ENCODE data around the gene AHCTF1.
"Not testable (repeated sequence)": the region's sequence is repeated elsewhere in the genome, so short reads cannot be mapped to it uniquely, and the experiment has no call there.

AHCTF1 gene

GRCh38 chr1:246837418-246838117 is 94.2 kb downstream of the AHCTF1 start:
- no peak for DNase-seq (ENCODE audit: low read depth in 3 of 3, low spot score in 1 of 3)

- DNase-seq (ENCODE audit: low read depth in 3 of 3, low spot score in 1 of 3) = no peak
Measured at GRCh38 chr1:246836209-246836966, 95.4 kb downstream of the AHCTF1 start.

- DNase-seq (ENCODE audit: low read depth in 3 of 3, low spot score in 1 of 3) = no peak
Measured at GRCh38 chr1:246831543-246831942, 100.2 kb downstream of the AHCTF1 start.

- DNase-seq (ENCODE audit: low read depth in 3 of 3, low spot score in 1 of 3) = no peak
Measured at GRCh38 chr1:246828818-246829217, 102.9 kb downstream of the AHCTF1 start.

- no peak for DNase-seq (ENCODE audit: low read depth in 3 of 3, low spot score in 1 of 3)
Measured at GRCh38 chr1:246827396-246827795, 104.4 kb downstream of the AHCTF1 start.

GRCh38 chr1:246825557-246826175 is 106.1 kb downstream of the AHCTF1 start:
- DNase-seq (ENCODE audit: low read depth in 3 of 3, low spot score in 1 of 3) = no peak

- no peak for DNase-seq (ENCODE audit: low read depth in 3 of 3, low spot score in 1 of 3)
Measured at GRCh38 chr1:246824541-246824940, 107.2 kb downstream of the AHCTF1 start.

- not testable (repeated sequence) for DNase-seq (ENCODE audit: low read depth in 3 of 3, low spot score in 1 of 3)
Measured at GRCh38 chr1:246822154-246822553, 109.6 kb downstream of the AHCTF1 start.

- no peak for DNase-seq (ENCODE audit: low read depth in 3 of 3, low spot score in 1 of 3)
Measured at GRCh38 chr1:246820666-246821065, 111.1 kb downstream of the AHCTF1 start.

- not testable (repeated sequence) for DNase-seq (ENCODE audit: low read depth in 3 of 3, low spot score in 1 of 3)
Measured at GRCh38 chr1:246817778-246818177, 114.0 kb downstream of the AHCTF1 start.

- DNase-seq (ENCODE audit: low read depth in 3 of 3, low spot score in 1 of 3) = no peak
Measured at GRCh38 chr1:246815693-246816270, 116.0 kb downstream of the AHCTF1 start.

GRCh38 chr1:246814890-246815289 is 116.9 kb downstream of the AHCTF1 start:
- DNase-seq (ENCODE audit: low read depth in 3 of 3, low spot score in 1 of 3) = no peak

GRCh38 chr1:246813325-246813724 is 118.4 kb downstream of the AHCTF1 start:
- DNase-seq (ENCODE audit: low read depth in 3 of 3, low spot score in 1 of 3) = not testable (repeated sequence)

GRCh38 chr1:246811985-246812384 is 119.8 kb downstream of the AHCTF1 start:
- no peak for DNase-seq (ENCODE audit: low read depth in 3 of 3, low spot score in 1 of 3)

- DNase-seq (ENCODE audit: low read depth in 3 of 3, low spot score in 1 of 3) = no peak
Measured at GRCh38 chr1:246809473-246809872, 122.3 kb downstream of the AHCTF1 start.

- DNase-seq (ENCODE audit: low read depth in 3 of 3, low spot score in 1 of 3) = no peak
Measured at GRCh38 chr1:246805135-246805716, 126.5 kb downstream of the AHCTF1 start.

GRCh38 chr1:246803883-246804282 is 127.9 kb downstream of the AHCTF1 start:
- DNase-seq (ENCODE audit: low read depth in 3 of 3, low spot score in 1 of 3) = no peak

GRCh38 chr1:246803373-246803772 is 128.4 kb downstream of the AHCTF1 start:
- DNase-seq (ENCODE audit: low read depth in 3 of 3, low spot score in 1 of 3) = no peak

- DNase-seq (ENCODE audit: low read depth in 3 of 3, low spot score in 1 of 3) = no peak
Measured at GRCh38 chr1:246801241-246802020, 130.3 kb downstream of the AHCTF1 start.

- no peak for DNase-seq (ENCODE audit: low read depth in 3 of 3, low spot score in 1 of 3)
Measured at GRCh38 chr1:246800756-246801155, 131.0 kb downstream of the AHCTF1 start.

- DNase-seq (ENCODE audit: low read depth in 3 of 3, low spot score in 1 of 3) = no peak
Measured at GRCh38 chr1:246800356-246800755, 131.4 kb downstream of the AHCTF1 start.
